Trophoblast cell (in vitro differentiated cells and primary cell): ENCODE results near the gene GSTA1.
"Not testable (repeated sequence)": the region's sequence is repeated elsewhere in the genome, so short reads cannot be mapped to it uniquely, and the experiment has no call there.

Source experiments
- DNase-seq, 2 donors: peaks; one replicate each; pipeline ENCODE4 v3.0.0-alpha.2; 2016
- H2AFZ ChIP-seq: 2 replicates; pipeline ENCODE4 v1.6.1; 2013; ENCODE audit warnings: low read length, moderate library complexity, mild to moderate bottlenecking; ENCODE audit not compliant: insufficient read depth, poor library complexity
- H2AK5ac ChIP-seq: 2 replicates; pipeline ENCODE4 v1.6.1; 2013; ENCODE audit warnings: mild to moderate bottlenecking, low read length
- H2BK120ac ChIP-seq: 2 replicates; pipeline ENCODE4 v1.6.1; 2013; ENCODE audit warnings: low read length, mild to moderate bottlenecking, moderate library complexity; ENCODE audit not compliant: insufficient read depth, poor library complexity
- H2BK12ac ChIP-seq: 2 replicates; pipeline ENCODE4 v1.6.1; 2013; ENCODE audit warnings: mild to moderate bottlenecking, low read length, moderate library complexity
- H2BK5ac ChIP-seq: 2 replicates; pipeline ENCODE4 v1.6.1; 2013; ENCODE audit warnings: low read length, low read depth, moderate library complexity, mild to moderate bottlenecking; ENCODE audit not compliant: poor library complexity
- H3K14ac ChIP-seq: 2 replicates; pipeline ENCODE4 v1.6.1; 2013; ENCODE audit warnings: mild to moderate bottlenecking, low read length
- H3K18ac ChIP-seq: 2 replicates; pipeline ENCODE4 v1.6.1; 2013; ENCODE audit warnings: mild to moderate bottlenecking, low read length
- H3K23ac ChIP-seq: 2 replicates; pipeline ENCODE4 v1.6.1; 2013; ENCODE audit warnings: low read length
- H3K27ac ChIP-seq: 2 replicates; pipeline ENCODE4 v1.5.1; 2013; ENCODE audit warnings: low read depth, mild to moderate bottlenecking, inconsistent platforms, low read length, moderate library complexity
- H3K27me3 ChIP-seq: 2 replicates; pipeline ENCODE4 v1.6.1; 2013; ENCODE audit warnings: inconsistent platforms, mild to moderate bottlenecking, low read length, moderate library complexity; ENCODE audit not compliant: insufficient read depth
- H3K36me3 ChIP-seq, 2 experiments: 1 replicate in 1 of 2; 2 replicates in 1 of 2; pipeline ENCODE4 v1.6.1; 2013; ENCODE audit warnings: low read length in 2 of 2, mild to moderate bottlenecking in 2 of 2, moderate library complexity in 1 of 2; ENCODE audit not compliant: insufficient read depth in 2 of 2, control insufficient read depth in 1 of 2
- H3K4ac ChIP-seq: 2 replicates; pipeline ENCODE4 v1.6.1; 2013; ENCODE audit warnings: low read depth, mild to moderate bottlenecking, low read length, moderate library complexity
- H3K4me1 ChIP-seq, 2 experiments: 1 replicate in 1 of 2; 2 replicates in 1 of 2; pipeline ENCODE4 v1.6.1; 2013; ENCODE audit warnings: low read length in 2 of 2, mild to moderate bottlenecking in 2 of 2, moderate library complexity in 1 of 2; ENCODE audit not compliant: insufficient read depth in 2 of 2, control insufficient read depth in 1 of 2
- H3K4me2 ChIP-seq: 2 replicates; pipeline ENCODE4 v1.6.1; 2013; ENCODE audit warnings: inconsistent platforms, mild to moderate bottlenecking, low read length, moderate library complexity
- H3K4me3 ChIP-seq: 2 replicates; pipeline ENCODE4 v1.5.1; 2013; ENCODE audit warnings: mild to moderate bottlenecking, low read depth, low read length, inconsistent platforms
- H3K79me1 ChIP-seq: one replicate; pipeline ENCODE4 v1.6.1; 2013; ENCODE audit warnings: low read length
- H3K79me2 ChIP-seq: 2 replicates; pipeline ENCODE4 v1.6.1; 2013; ENCODE audit warnings: low read length, mild to moderate bottlenecking; ENCODE audit not compliant: control insufficient read depth, insufficient read depth, poor library complexity
- H3K9ac ChIP-seq: 2 replicates; pipeline ENCODE4 v1.6.1; 2013; ENCODE audit warnings: mild to moderate bottlenecking, low read length
- H3K9me3 ChIP-seq: 2 replicates; pipeline ENCODE4 v1.6.1; 2013; ENCODE audit warnings: low read depth, mild to moderate bottlenecking, control low read depth, inconsistent platforms, low read length; ENCODE audit not compliant: insufficient read depth
- H4K12ac ChIP-seq: 2 replicates; pipeline ENCODE4 v1.6.1; 2013; ENCODE audit warnings: low read depth, mild to moderate bottlenecking, low read length, moderate library complexity
- H4K8ac ChIP-seq: 2 replicates; pipeline ENCODE4 v1.6.1; 2013; ENCODE audit warnings: low read depth, mild to moderate bottlenecking, low read length, moderate library complexity
- H4K91ac ChIP-seq: one replicate; pipeline ENCODE4 v1.6.1; 2013; ENCODE audit warnings: low read depth, mild to moderate bottlenecking, low read length, moderate library complexity
- WGBS: extraction: QIAGEN DNeasy Blood & Tissue Kit; methylation state at CpG from one replicate; pipeline ENCODE4 v1.1.7; 2013; ENCODE audit warnings: missing lambda C conversion rate; ENCODE audit not compliant: insufficient read length, insufficient coverage; ENCODE audit errors: extremely low coverage; 5-methylcytosine and 5-hydroxymethylcytosine counted together

GSTA1 gene

DNA sequence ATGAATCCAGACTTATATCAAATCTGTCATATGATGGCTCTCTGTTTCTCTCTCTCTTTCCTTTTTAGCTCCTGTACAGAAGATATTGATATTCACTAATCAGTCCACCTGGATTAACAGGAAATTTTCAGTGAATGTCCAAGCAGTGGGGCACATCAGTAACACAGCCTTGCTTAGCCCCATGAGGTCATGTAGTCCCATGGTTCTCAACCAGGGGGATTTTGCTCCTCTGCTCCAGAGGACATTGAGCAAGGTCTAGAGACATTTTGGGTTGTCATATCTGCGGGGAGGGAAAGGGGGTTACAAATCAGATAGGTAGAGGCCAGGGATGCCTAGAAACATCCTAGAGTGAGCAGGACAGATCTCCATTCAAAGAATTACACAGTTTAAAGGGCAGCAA, 810 bp downstream of the GSTA1 start:
- Histone ChIP-seq H2BK5ac (no peak overlapping the region), H4K12ac (no peak overlapping the region)

DNA sequence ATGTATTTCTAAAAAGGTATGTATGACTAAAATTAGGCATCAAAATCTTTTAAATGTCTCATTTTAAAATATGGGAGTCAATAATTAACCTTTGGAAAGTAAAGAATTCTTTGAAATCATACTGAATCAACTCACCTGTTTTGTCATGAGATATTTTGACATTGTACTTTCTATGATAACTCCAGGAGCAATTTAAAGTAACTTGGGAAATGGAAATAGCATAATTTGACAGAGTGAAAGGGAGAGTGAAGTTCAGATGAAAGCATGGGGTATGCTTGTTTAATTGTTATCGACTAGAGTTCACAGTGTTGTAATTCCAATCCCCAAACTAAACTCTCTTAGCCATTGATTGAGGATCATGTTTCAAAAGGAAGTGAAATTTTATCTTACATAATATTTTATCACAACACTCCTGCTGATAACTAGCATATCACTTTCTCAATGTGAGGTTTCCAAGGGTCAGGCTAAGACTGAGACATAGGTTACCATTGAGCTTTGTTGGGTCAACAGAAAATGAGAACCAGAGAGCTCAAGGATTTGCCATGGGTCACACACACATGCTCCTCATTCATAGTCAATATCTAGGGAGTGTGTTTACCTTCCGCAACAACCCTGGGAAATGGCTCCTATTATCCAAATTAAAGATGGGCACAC, 2.3 kb downstream of the GSTA1 start:
- no peaks in the 10 kb centered on the region for H3K79me1 ChIP-seq
- whole genome bisulfite sequencing, result no CpG with 5 or more reads among the region's 2 CpGs
- no peak overlapping the region for H2BK120ac ChIP-seq
- H3K9me3 ChIP-seq, result no peaks in the 10 kb centered on the region
- no peak overlapping the region for H3K27ac ChIP-seq
- H3K27me3 ChIP-seq, result no peaks in the 10 kb centered on the region
- H3K23ac ChIP-seq, result no peak overlapping the region
- H4K8ac ChIP-seq, result no peak overlapping the region
- H3K4ac ChIP-seq, result no peak overlapping the region
- H2AK5ac ChIP-seq, result no peak overlapping the region
- no peak overlapping the region for H2BK5ac ChIP-seq
- no peak overlapping the region for H4K12ac ChIP-seq
- DNase-seq, result no peak
- H3K36me3 ChIP-seq, result no peaks in the 10 kb centered on the region
- H4K91ac ChIP-seq, result no peak overlapping the region
- no peak overlapping the region for H2BK12ac ChIP-seq
- no peak overlapping the region for H3K18ac ChIP-seq
- H3K14ac ChIP-seq, result no peak overlapping the region
- no peak overlapping the region for H3K9ac ChIP-seq
- no peaks in the 10 kb centered on the region for H3K79me2 ChIP-seq
- no peak overlapping the region for H3K4me2 ChIP-seq
- H2AFZ ChIP-seq, result no peak overlapping the region
- H3K4me1 ChIP-seq, result no peaks in the 10 kb centered on the region
- H3K4me3 ChIP-seq, result no peak overlapping the region

More for the DNA sequence above, 810 bp downstream of the GSTA1 start:
- Histone ChIP-seq H2AFZ (no peak overlapping the region), H4K8ac (no peak overlapping the region), H3K79me2 (no peaks in the 10 kb centered on the region), H3K9me3 (no peaks in the 10 kb centered on the region), H3K27me3 (no peaks in the 10 kb centered on the region), H3K23ac (no peak overlapping the region), H3K27ac (no peak overlapping the region), H3K36me3 (no peaks in the 10 kb centered on the region), H3K18ac (no peak overlapping the region), H2AK5ac (no peak overlapping the region), H3K79me1 (no peaks in the 10 kb centered on the region), H3K4me3 (no peak overlapping the region), H3K14ac (no peak overlapping the region), H3K4me1 (no peaks in the 10 kb centered on the region), H2BK120ac (no peak overlapping the region), H3K9ac (no peak overlapping the region), H2BK12ac (no peak overlapping the region), H3K4ac (no peak overlapping the region), H3K4me2 (no peak overlapping the region), H4K91ac (no peak overlapping the region)
- DNase-seq, result no peak
- no CpG with 5 or more reads among the region's 1 CpG for WGBS

DNA sequence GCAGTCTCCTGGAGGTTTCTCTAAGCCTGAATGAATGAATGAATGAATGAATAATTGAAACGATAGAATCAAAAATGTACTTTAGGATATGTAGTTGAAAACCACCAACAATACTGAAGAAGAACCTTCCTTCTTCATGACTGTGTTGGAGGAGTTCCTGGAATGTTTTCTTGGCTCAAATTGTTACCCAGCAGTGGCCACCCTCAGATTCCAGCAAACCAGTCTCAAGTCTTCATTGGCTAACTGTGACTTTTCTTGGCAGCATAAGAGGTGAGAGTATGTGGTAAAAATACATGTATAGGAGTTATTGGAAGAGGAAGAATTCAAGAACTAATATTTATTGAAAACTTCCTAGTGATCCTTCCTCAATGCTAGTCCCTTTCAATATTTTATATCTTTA, 4.3 kb downstream of the GSTA1 start:
- H3K14ac ChIP-seq, H3K4me1 ChIP-seq, H2BK120ac ChIP-seq, H3K79me1 ChIP-seq, H4K8ac ChIP-seq, H4K91ac ChIP-seq, H3K79me2 ChIP-seq, H3K9me3 ChIP-seq, H3K27me3 ChIP-seq, H3K36me3 ChIP-seq, H2AK5ac ChIP-seq, H4K12ac ChIP-seq, H3K9ac ChIP-seq, H2AFZ ChIP-seq, DNase-seq, H3K23ac ChIP-seq, H3K4ac ChIP-seq, H3K4me2 ChIP-seq, H3K4me3 ChIP-seq, H2BK5ac ChIP-seq, H3K27ac ChIP-seq, H2BK12ac ChIP-seq, H3K18ac ChIP-seq: not testable (repeated sequence)
- no CpG with 5 or more reads among the region's 1 CpG for WGBS

DNA sequence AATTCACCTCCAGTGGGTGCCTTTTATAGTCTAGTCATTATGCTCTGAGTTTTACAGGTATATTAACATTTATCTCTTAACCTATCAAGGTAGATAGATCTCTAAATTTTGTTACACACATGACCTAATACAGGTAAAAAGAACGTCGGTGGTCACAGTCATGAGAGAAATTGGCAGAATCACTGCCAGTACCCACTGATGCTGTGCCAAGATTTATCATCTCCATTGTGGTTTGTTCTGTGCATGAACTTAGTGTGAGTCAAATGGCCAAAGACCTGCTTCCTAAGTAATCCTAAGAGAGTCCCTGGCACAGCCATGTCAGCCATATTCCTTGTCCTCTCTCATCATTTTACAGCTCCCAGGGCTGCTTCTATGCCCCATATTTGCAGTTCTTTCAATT, 9.2 kb downstream of the GSTA1 start:
- H3K36me3 ChIP-seq, H4K8ac ChIP-seq, DNase-seq, H2BK5ac ChIP-seq, H3K4me2 ChIP-seq, H4K91ac ChIP-seq, H3K18ac ChIP-seq, H3K27ac ChIP-seq, H3K23ac ChIP-seq, H3K9me3 ChIP-seq, H3K79me1 ChIP-seq, H3K9ac ChIP-seq, H3K4ac ChIP-seq, H2BK12ac ChIP-seq, H3K4me3 ChIP-seq, H2BK120ac ChIP-seq, H2AK5ac ChIP-seq, H3K4me1 ChIP-seq, H3K79me2 ChIP-seq, H4K12ac ChIP-seq, H3K14ac ChIP-seq, H2AFZ ChIP-seq, H3K27me3 ChIP-seq: not testable (repeated sequence)
- no CpG with 5 or more reads among the region's 2 CpGs for WGBS
